DMS53 treated with DMSO at 0.1 percent for 48 hours (cell line): ENCODE measurements around the gene PLA2G10.
"Not testable (repeated sequence)": the region's sequence is repeated elsewhere in the genome, so short reads cannot be mapped to it uniquely, and the experiment has no call there.

Experiments
- DNase-seq: peaks from one replicate; lab custom pipeline; 2025; ENCODE audit not compliant: unreplicated experiment; lab: John Stamatoyannopoulos, UW

PLA2G10 gene

DNA sequence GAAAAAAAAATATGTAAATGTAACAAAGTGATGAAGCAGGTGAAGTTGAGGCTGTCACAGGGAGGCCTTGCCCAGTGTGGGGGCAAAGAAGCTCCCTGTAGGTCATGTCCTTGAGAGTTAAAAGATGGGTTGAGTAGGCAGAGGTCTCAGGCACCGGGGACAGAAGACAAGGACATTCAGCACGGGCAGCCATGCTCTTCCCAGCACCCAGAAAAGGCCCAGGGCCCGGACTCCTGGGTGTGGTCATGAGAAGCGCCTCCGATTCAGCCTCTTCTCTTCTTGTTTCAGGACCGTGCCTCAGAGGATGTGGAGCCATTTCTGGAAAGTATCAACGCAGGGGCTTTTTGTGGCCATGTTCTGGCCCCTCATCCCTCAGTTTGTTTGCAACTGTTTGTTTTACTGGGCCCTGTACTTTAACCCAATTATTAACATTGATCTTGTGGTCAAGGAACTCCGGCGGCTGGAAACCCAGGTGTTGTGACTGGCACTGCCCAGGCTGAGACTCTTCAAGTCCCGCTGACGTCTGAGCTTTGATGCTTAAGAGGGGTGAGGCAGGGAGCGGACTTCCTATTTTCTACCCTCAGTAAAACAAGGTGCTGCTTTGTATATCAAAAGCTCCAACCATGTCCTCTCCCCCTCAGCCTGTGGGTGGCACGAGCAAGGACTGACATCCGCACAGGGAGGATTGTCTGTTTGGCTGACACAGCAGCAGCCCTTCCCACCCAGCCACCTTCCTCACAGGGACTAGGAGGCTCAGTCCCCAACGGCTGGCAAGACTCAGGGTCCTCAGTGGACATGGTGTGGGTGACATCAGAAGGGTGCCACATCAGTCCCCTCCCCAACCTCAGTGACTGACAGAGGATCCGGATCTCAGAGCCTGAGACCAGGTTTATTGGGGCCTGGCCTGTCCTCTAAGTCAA lies 26.5 kb downstream of the PLA2G10 start:
- DNase-seq = no peak

DNA sequence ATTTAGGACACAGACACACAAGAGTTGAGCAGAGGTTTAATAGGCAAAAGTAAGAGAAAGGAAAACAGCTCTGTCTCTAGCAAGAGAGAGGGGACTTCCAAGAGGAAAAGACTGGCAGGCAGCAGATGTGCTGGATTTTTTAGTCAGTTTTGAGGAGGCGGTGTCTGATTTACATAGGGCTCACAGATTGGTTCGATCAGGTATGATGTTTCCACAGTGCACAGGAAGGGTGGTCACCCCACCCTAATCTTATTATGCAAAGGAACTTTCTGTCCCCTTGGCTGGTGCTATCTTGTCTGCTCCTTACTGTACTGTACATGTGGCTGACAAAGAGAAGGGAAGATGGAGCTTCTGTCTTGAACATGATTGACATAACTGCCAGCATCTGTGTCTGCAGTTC lies 36.0 kb downstream of the PLA2G10 start:
- DNase-seq = no peak

- no peak for DNase-seq
Observed at GRCh38 chr16:14652726-14653125, 41.4 kb downstream of the PLA2G10 start.

DNA sequence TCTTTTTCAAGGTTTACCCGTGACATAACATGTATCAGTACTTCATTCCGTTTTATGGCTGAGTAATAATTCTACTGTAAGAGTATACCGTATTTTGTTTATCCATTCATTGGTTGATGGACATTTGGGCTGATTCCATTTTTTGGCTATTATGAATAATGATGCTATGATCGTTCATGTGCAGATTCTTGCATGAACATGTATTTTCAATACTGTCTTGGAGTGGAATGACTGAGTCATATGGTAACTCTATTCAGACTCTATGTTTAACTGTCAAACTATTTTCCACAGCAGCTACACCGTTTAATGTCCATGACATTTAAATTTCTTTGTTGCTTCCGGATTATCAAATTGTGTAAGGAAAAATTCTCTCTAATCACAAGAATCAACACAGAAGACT lies 43.5 kb downstream of the PLA2G10 start:
- DNase-seq = no peak

DNA sequence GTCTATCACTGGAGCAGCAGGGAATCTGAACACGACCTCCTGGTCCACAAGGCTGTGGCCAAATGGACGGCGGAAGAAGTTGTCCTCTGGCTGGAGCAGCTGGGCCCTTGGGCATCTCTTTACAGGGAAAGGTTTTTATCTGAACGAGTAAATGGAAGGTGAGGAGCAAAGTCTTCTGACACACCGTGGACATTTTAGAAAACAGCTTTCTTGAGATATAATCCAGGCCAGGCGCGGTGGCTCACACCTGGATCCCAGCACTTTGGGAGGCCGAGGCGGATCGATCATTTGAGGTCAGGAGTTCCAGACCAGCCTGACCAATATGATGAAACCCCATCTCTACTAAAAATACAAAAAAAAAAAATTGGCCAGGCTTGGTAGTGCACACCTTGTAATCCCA lies 44.3 kb downstream of the PLA2G10 start:
- DNase-seq = no peak

- no peak for DNase-seq
Observed at GRCh38 chr16:14641926-14642325, 52.2 kb downstream of the PLA2G10 start.

- DNase-seq = no peak
Observed at GRCh38 chr16:14641206-14641605, 52.9 kb downstream of the PLA2G10 start.

GRCh38 chr16:14640538-14640937 lies 53.6 kb downstream of the PLA2G10 start:
- no peak for DNase-seq

- not testable (repeated sequence) for DNase-seq
Observed at GRCh38 chr16:14636951-14637240, 57.2 kb downstream of the PLA2G10 start.

- not testable (repeated sequence) for DNase-seq
Observed at GRCh38 chr16:14636179-14636950, 57.7 kb downstream of the PLA2G10 start.

DNA sequence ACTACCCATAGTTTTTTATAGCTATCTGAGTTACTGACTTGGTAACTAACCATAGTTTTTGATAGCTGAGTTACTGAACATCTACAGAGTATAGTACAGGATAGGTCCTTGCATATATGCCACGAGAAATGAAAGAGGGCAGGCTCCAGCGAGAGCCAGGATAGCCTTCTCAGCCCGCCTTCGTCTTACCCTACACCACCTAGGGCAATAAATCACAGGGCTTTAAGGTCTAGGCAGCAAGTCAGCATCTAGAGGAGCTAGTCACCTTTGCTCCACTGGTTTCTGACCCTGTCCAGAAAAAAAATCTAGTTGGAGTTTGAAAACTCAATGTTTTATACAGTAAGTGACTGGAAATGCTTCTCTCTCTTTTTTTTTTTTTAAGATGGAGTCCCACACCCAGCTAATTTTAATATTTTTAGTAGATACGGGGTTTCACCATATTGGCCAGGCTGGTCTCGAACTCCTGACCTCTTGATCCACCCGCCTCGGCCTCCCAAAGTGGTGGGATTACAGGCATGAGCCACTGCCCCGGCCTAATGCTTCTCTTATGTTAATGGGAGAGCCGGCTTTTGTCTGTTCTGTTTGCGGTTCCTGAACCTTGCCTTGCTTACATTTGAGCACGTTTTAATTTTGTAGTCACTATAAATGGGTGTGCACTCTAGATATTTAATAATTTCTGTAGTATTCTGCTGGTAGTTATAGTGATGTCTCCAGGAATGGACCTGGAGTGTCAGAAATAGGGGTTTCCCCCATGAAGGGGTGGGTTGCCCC lies 58.5 kb downstream of the PLA2G10 start:
- DNase-seq = no peak

DNA sequence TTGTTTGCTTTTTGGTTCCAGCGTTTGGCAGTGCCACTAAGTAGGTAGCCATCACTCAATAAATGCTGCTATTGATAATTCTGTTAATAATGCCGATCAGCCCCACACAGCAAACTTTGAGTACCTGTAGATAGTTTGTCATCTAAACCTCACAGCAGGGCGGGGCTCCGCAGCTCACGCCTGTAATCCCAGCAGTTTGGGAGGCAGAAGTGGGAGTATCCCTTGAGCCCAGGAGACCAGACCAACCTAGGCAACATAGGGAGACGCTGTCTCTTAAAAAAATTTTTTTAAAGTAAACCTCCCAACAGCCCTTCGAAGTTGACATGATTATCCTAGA lies 59.8 kb downstream of the PLA2G10 start:
- DNase-seq = no peak

DNA sequence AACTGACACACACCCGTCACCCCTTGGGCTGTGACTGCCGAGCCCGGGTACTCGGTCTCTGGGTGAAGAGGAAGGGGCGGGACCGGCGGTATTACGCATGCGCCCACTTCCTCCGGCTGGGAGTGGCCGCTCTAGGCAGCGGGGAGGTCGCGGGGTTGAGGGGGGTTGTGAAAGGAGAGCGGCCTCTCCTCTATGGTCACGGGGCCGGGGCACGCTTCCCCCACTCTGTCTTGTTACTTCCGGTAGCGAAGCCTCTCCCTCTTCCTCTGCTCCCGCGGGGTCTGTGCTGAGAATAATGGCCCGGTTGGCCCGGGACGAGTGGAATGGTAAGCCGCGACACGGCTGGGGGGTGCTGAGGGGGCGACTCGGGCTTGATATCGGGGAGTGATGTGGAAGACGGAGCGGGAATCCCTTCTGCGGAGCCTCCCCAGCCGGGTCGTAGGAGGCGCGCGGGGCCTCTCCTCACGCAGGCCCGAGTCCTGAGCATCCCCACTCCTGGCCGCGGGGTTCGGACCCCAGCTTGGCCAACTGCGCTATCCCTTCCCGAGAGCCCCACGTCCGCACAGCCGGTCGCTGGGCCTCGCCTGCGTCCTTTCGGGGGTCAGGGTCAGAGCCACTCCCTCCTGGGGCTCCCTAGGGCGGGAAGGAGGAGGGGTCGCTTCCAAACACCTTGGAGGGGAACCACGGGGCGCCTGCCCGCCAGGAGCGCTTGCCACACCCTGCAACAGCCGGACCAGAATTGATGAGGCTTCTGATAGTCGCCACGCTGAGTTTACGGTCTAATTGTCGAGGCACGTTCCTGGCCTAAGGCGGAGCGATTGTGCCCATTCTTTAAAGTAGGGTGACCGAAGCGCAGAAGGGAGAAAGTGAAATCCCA lies 61.2 kb downstream of the PLA2G10 start, which contains the start of gene BFAR:
BFAR (plus strand) TSS at position 259 of the 877 bp plus-strand sequence. CDS start 11,396 bp downstream, outside the sequence.
- peak; percentile 89 for DNase-seq

- DNase-seq = not testable (repeated sequence)
Observed at GRCh38 chr16:14630620-14631330, 63.3 kb downstream of the PLA2G10 start.

GRCh38 chr16:14629919-14630619 lies 64.0 kb downstream of the PLA2G10 start, which contains the start of gene PARN:
Gene PARN, minus strand, starts transcription at chr16:14630260. Its CDS starts 135 bp downstream, at chr16:14630125.
- peak; percentile 95 for DNase-seq

- no peak for DNase-seq
Observed at GRCh38 chr16:14629612-14629918, 64.5 kb downstream of the PLA2G10 start.

- no peak for DNase-seq
Observed at GRCh38 chr16:14628806-14629611, 65.1 kb downstream of the PLA2G10 start.

- no peak for DNase-seq
Observed at GRCh38 chr16:14627078-14627477, 67.0 kb downstream of the PLA2G10 start.
